HL-60 (cell line): ENCODE results near the gene MYO9B.

Source experiments
- GABPA ChIP-seq: IDR thresholded peaks from 2 replicates; pipeline ENCODE4 v1.6.1; 2012; ENCODE audit warnings: low read depth
- TF ChIP-seq, protein P1 (sequence below): IDR thresholded peaks from one replicate; pipeline ENCODE4 v1.5.1; 2011; ENCODE audit warnings: low read length, control low read depth, inconsistent platforms; ENCODE audit not compliant: insufficient read depth
- TF ChIP-seq, protein P2 (sequence below): IDR thresholded peaks from 2 replicates; pipeline ENCODE4 v1.6.1; 2012; ENCODE audit warnings: low read depth; ENCODE audit not compliant: insufficient replicate concordance

DNA sequence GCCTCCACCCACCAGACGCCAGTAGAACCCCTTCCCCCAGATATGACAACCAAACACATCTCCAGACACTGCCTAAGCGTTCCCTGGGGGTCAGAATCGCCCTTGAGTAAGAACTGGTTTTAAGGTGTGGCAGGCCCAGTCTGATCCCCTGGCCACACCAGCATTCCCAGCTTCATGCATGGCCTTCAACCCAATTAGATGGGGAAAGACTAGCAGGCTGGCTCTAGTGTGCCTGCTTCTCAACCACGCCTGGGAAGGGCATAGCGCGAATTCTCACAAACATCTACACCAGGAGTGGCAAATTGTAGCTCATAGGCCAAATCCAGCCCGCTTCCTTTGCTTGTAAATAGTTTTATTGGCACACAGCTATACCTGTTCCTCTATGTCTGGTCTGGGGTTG lies 13.9 kb upstream of the MYO9B start:
- TF ChIP-seq, protein P1, sequence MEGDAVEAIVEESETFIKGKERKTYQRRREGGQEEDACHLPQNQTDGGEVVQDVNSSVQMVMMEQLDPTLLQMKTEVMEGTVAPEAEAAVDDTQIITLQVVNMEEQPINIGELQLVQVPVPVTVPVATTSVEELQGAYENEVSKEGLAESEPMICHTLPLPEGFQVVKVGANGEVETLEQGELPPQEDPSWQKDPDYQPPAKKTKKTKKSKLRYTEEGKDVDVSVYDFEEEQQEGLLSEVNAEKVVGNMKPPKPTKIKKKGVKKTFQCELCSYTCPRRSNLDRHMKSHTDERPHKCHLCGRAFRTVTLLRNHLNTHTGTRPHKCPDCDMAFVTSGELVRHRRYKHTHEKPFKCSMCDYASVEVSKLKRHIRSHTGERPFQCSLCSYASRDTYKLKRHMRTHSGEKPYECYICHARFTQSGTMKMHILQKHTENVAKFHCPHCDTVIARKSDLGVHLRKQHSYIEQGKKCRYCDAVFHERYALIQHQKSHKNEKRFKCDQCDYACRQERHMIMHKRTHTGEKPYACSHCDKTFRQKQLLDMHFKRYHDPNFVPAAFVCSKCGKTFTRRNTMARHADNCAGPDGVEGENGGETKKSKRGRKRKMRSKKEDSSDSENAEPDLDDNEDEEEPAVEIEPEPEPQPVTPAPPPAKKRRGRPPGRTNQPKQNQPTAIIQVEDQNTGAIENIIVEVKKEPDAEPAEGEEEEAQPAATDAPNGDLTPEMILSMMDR: no peak
- TF ChIP-seq, protein P2, sequence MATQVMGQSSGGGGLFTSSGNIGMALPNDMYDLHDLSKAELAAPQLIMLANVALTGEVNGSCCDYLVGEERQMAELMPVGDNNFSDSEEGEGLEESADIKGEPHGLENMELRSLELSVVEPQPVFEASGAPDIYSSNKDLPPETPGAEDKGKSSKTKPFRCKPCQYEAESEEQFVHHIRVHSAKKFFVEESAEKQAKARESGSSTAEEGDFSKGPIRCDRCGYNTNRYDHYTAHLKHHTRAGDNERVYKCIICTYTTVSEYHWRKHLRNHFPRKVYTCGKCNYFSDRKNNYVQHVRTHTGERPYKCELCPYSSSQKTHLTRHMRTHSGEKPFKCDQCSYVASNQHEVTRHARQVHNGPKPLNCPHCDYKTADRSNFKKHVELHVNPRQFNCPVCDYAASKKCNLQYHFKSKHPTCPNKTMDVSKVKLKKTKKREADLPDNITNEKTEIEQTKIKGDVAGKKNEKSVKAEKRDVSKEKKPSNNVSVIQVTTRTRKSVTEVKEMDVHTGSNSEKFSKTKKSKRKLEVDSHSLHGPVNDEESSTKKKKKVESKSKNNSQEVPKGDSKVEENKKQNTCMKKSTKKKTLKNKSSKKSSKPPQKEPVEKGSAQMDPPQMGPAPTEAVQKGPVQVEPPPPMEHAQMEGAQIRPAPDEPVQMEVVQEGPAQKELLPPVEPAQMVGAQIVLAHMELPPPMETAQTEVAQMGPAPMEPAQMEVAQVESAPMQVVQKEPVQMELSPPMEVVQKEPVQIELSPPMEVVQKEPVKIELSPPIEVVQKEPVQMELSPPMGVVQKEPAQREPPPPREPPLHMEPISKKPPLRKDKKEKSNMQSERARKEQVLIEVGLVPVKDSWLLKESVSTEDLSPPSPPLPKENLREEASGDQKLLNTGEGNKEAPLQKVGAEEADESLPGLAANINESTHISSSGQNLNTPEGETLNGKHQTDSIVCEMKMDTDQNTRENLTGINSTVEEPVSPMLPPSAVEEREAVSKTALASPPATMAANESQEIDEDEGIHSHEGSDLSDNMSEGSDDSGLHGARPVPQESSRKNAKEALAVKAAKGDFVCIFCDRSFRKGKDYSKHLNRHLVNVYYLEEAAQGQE: no peak
- TF ChIP-seq GABPA: no peak
